ENCODE measurements around the gene SLC25A43.
"Not testable (repeated sequence)": the region's sequence is repeated elsewhere in the genome, so short reads cannot be mapped to it uniquely, and the experiment has no call there.

Gene SLC25A43

GRCh38 chrX:119376312-119376711, 22.8 kb upstream of the SLC25A43 start:
- no peak for TF ChIP-seq CTCF (IDR thresholded peaks at IDR 0.05; ENCODE audit: low read length, missing control alignments)
- no peak overlapping the region for H3K4me3 ChIP-seq (replicated peaks; ENCODE audit: low read depth, low read length)
- DNase-seq (ENCODE audit: low read depth): no peak

- DNase-seq (ENCODE audit: low read depth): no peak
- no peak overlapping the region for H3K4me3 ChIP-seq (replicated peaks; ENCODE audit: low read depth, low read length)
- no peak for TF ChIP-seq CTCF (IDR thresholded peaks at IDR 0.05; ENCODE audit: low read length, missing control alignments)
Measured at GRCh38 chrX:119381349-119381944, 17.7 kb upstream of the SLC25A43 start.

GRCh38 chrX:119382606-119383005, 16.5 kb upstream of the SLC25A43 start:
- DNase-seq (ENCODE audit: low read depth): no peak
- no peak overlapping the region for H3K4me3 ChIP-seq (replicated peaks; ENCODE audit: low read depth, low read length)
- TF ChIP-seq CTCF (IDR thresholded peaks at IDR 0.05; ENCODE audit: low read length, missing control alignments): no peak

GRCh38 chrX:119386685-119387084, 12.5 kb upstream of the SLC25A43 start:
- DNase-seq (ENCODE audit: low read depth); H3K4me3 ChIP-seq (replicated peaks; ENCODE audit: low read depth, low read length): not testable (repeated sequence)

GRCh38 chrX:119387426-119387825, 11.7 kb upstream of the SLC25A43 start:
- DNase-seq (ENCODE audit: low read depth); H3K4me3 ChIP-seq (replicated peaks; ENCODE audit: low read depth, low read length): not testable (repeated sequence)

GRCh38 chrX:119389214-119389613, 9.9 kb upstream of the SLC25A43 start:
- H3K4me3 ChIP-seq (replicated peaks; ENCODE audit: low read depth, low read length): no peak overlapping the region
- TF ChIP-seq CTCF (IDR thresholded peaks at IDR 0.05; ENCODE audit: low read length, missing control alignments): no peak

GRCh38 chrX:119389871-119390501, 9.2 kb upstream of the SLC25A43 start:
- no peak overlapping the region for H3K4me3 ChIP-seq (replicated peaks; ENCODE audit: low read depth, low read length)
- DNase-seq (ENCODE audit: low read depth): no peak
- peak; percentile 3 for TF ChIP-seq CTCF (IDR thresholded peaks at IDR 0.05; ENCODE audit: low read length, missing control alignments)

More at GRCh38 chrX:119389214-119389613, 9.9 kb upstream of the SLC25A43 start:
- DNase-seq (ENCODE audit: low read depth): no peak

GRCh38 chrX:119391279-119391678, 7.9 kb upstream of the SLC25A43 start:
- DNase-seq (ENCODE audit: low read depth): peak; percentile 48
- no peak overlapping the region for H3K4me3 ChIP-seq (replicated peaks; ENCODE audit: low read depth, low read length)
- TF ChIP-seq CTCF (IDR thresholded peaks at IDR 0.05; ENCODE audit: low read length, missing control alignments): peak; percentile 39
